ENCODE results near the gene PDE4D. TPM values are rescaled to one million over a fixed set of nuclear protein-coding genes. Genes with fewer than 3 reads are reported as not detected.
"Not testable (repeated sequence)": the region's sequence is repeated elsewhere in the genome, so short reads cannot be mapped to it uniquely, and the experiment has no call there.

Gene PDE4D
- total and polyA plus RNA-seq, 12 donors = 1.2 to 18.9 (median 2.1) TPM

DNA sequence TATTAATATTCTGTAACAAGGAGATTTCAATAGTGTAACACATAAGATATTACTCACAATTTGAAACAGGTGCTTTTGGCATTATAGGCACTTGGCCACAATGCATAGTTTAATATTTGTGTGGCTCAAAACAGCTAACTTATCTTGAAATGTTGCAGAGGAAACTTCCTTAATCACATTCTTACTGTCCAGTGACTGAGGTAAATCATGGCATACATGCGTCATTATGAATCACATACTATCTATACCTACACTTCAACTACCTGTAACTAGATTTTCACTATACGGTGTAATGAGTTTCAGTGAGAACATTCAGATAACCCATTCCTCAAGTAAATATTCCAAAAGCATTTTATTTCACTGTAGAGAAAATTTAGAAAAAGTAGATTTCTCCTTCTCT lies 218.8 kb downstream of the PDE4D start:
- H3K36me3 ChIP-seq (replicated peaks in 1 of 2) = no peaks in the 10 kb centered on the region
- no peaks in the 10 kb centered on the region for H3K27me3 ChIP-seq
- intact Hi-C loops (cut with DNase I) = loop anchor here in 1 of 2 donors (5.0 kb wide), 2 partner anchors 167 to 287 kb away; no protein-coding TSS in a partner anchor
- no peak overlapping the region for H3K27ac ChIP-seq
- no peak overlapping the region for H3K4me3 ChIP-seq
- no peaks in the 10 kb centered on the region for H3K4me1 ChIP-seq (replicated peaks in 1 of 2)
- TF ChIP-seq, protein P1, sequence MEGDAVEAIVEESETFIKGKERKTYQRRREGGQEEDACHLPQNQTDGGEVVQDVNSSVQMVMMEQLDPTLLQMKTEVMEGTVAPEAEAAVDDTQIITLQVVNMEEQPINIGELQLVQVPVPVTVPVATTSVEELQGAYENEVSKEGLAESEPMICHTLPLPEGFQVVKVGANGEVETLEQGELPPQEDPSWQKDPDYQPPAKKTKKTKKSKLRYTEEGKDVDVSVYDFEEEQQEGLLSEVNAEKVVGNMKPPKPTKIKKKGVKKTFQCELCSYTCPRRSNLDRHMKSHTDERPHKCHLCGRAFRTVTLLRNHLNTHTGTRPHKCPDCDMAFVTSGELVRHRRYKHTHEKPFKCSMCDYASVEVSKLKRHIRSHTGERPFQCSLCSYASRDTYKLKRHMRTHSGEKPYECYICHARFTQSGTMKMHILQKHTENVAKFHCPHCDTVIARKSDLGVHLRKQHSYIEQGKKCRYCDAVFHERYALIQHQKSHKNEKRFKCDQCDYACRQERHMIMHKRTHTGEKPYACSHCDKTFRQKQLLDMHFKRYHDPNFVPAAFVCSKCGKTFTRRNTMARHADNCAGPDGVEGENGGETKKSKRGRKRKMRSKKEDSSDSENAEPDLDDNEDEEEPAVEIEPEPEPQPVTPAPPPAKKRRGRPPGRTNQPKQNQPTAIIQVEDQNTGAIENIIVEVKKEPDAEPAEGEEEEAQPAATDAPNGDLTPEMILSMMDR (IDR thresholded peaks at IDR 0.05) = no peak
- TF ChIP-seq POLR2A (IDR thresholded peaks at IDR 0.05) = no peak
- WGBS, 4 donors = 67 to 86% (median 81%) methylated on average over 2 of the region's 2 CpGs
- H3K9me3 ChIP-seq (replicated peaks in 1 of 3) = no peaks in the 10 kb centered on the region
- no peak for DNase-seq

DNA sequence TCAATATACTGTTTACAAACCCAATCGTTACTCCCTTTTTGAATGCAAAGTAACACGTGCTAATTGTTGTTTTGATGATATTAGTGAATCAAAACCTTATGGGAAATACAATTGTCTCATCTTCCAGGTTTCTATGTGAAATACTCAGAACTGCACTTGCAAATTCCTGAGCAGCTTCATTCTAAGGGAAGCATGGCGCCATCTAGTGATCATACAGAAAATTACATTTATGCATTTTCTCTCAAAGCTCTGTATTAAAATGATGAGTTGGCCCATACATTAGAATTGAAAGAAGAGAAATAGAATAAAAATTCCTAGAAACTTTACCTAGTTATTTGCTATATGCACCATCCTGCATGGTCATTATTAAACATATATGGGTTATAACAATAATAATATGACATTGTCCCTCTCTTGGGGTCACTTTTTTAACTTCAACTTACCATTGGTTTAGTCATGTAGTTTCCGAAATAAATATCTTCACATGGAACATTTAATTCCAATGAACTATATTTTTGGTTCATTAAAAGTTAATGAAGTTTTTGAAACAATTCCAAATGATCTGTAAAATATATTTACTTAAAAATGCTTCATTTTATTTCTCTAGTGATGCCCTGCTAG lies 220.0 kb downstream of the PDE4D start:
- Histone ChIP-seq H3K4me1 (replicated peaks in 1 of 2) (no peaks in the 10 kb centered on the region), H3K27ac (no peak overlapping the region), H3K4me3 (no peak overlapping the region), H3K36me3 (replicated peaks in 1 of 2) (no peaks in the 10 kb centered on the region), H3K9me3 (replicated peaks in 1 of 3) (no peaks in the 10 kb centered on the region), H3K27me3 (no peaks in the 10 kb centered on the region)
- no peak for TF ChIP-seq POLR2A (IDR thresholded peaks at IDR 0.05)
- TF ChIP-seq, protein P1 (IDR thresholded peaks at IDR 0.05) = peak; percentile 66 to 90 (median 68)
- WGBS, 4 donors = 18 to 23% (median 19%) methylated on average over 4 of the region's 4 CpGs
- DNase-seq = peak in 1 of 7 donors; percentile 2
- intact Hi-C loops (cut with DNase I) = loop anchor here in 1 of 2 donors (5.0 kb wide), 2 partner anchors 166 to 286 kb away; no protein-coding TSS in a partner anchor

DNA sequence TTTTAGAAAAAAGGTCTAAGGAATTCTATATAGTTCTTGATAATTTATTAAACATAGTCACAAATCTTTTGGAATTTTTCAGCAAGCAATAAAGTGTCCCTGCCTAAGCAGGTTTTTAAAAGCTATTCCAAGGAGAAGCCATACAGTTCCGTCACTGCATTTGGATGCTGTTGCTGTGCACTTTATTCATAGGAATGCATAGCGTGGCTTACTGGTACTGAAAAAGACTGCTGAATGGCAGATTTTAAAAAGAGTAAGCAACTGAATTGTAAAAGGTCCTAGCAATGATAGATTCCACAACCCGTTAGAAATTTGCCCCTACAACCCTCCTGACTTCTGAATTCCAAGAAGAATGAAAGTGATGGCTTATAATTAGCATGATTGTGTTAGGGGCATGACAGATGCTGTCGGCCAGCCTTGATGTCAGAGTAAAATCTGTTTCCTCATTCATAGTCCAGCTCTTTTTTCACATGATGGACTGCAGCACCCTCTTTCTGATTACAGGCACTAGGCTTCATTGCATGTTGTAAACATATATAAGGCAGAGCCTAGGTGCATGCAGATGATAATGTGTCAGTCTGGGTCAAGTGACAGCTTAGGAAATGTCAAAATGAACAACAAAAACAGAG lies 227.0 kb downstream of the PDE4D start:
- H3K4me1 ChIP-seq (replicated peaks in 1 of 2) = no peaks in the 10 kb centered on the region
- intact Hi-C loops (cut with DNase I) = no loop called here
- no peaks in the 10 kb centered on the region for H3K36me3 ChIP-seq (replicated peaks in 1 of 2)
- DNase-seq = no peak
- H3K9me3 ChIP-seq (replicated peaks in 1 of 3) = no peaks in the 10 kb centered on the region
- no peak for TF ChIP-seq POLR2A (IDR thresholded peaks at IDR 0.05)
- TF ChIP-seq, protein P1 (IDR thresholded peaks at IDR 0.05) = no peak
- H3K27ac ChIP-seq = no peak overlapping the region
- H3K4me3 ChIP-seq = no peak overlapping the region
- 69 to 74% (median 71%) methylated on average over 4 of the region's 4 CpGs for WGBS, 4 donors
- no peaks in the 10 kb centered on the region for H3K27me3 ChIP-seq

DNA sequence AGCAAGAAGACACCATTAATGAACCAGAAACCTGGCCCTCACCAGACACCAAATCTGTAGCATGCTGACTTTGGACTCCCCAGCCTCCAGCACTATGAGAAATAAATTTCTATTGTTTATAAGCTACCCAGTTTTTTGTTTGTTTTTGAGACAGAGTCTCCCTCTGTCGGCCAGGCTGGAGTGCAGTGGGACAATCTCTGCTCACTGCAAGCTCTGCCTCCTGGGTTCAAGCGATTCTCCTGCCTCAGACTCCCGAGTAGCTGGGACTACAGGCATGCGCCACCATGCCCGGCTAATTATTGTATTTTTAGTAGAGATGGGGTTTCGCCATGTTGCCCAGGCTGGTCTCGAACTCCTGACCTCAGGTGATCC lies 227.7 kb downstream of the PDE4D start:
- intact Hi-C loops (cut with DNase I) = not testable (repeated sequence)

More for the DNA sequence above, 227.7 kb downstream of the PDE4D start:
- not testable (repeated sequence) for H3K27ac ChIP-seq; H3K4me1 ChIP-seq (replicated peaks in 1 of 2); H3K9me3 ChIP-seq (replicated peaks in 1 of 3); H3K4me3 ChIP-seq; DNase-seq; H3K36me3 ChIP-seq (replicated peaks in 1 of 2); H3K27me3 ChIP-seq
- WGBS, 4 donors = 88 to 95% (median 93%) methylated on average over 7 of the region's 7 CpGs
